Neural cell (in vitro differentiated cells): ENCODE measurements around the gene MIOS. TPM values are rescaled to one million over a fixed set of nuclear protein-coding genes. Genes with fewer than 3 reads are reported as not detected.
A peak's percentile ranks its signal among the peaks of the same experiment; 100 is the strongest.

Source experiments
- H2AFZ ChIP-seq: fragments of 200-600, 300-800 bp; sonication (generic), shearing (Covaris generic); 2 replicates; pipeline ENCODE4 v1.6.0; 2014; ENCODE audit warnings: low read depth, mild to moderate bottlenecking, antibody characterized with exemption, low read length, moderate library complexity
- H3F3A ChIP-seq: fragments of 200-600 bp; shearing (Covaris generic); 2 replicates; pipeline ENCODE4 v1.6.1; 2016; ENCODE audit warnings: mild to moderate bottlenecking, moderate library complexity, mixed read lengths, antibody characterized with exemption, low read length; ENCODE audit not compliant: insufficient read depth, poor library complexity, severe bottlenecking
- H3K27ac ChIP-seq: fragments of 200-600, 300-800 bp; sonication (generic), shearing (Covaris generic); 2 replicates; pipeline ENCODE4 v1.5.1; 2014; ENCODE audit warnings: mild to moderate bottlenecking, low read length, moderate library complexity
- H3K27me3 ChIP-seq: fragments of 300-800, 200-600 bp; sonication (generic), shearing (Covaris generic); 2 replicates; pipeline ENCODE4 v1.6.0; 2014; ENCODE audit warnings: mild to moderate bottlenecking, low read depth, low read length, moderate library complexity; ENCODE audit not compliant: insufficient read depth
- H3K36me3 ChIP-seq: fragments of 300-800, 200-600 bp; sonication (generic), shearing (Covaris generic); 2 replicates; pipeline ENCODE4 v1.5.1; 2014; ENCODE audit warnings: mild to moderate bottlenecking, antibody characterized with exemption, low read length, moderate library complexity; ENCODE audit not compliant: insufficient read depth
- H3K4me2 ChIP-seq: fragments of 300-800, 200-600 bp; sonication (generic), shearing (Covaris generic); 2 replicates; pipeline ENCODE4 v1.6.0; 2014; ENCODE audit warnings: mild to moderate bottlenecking, low read length
- H3K4me3 ChIP-seq: fragments of 300-800, 200-600 bp; sonication (generic), shearing (Covaris generic); 2 replicates; pipeline ENCODE4 v1.5.1; 2014; ENCODE audit warnings: mild to moderate bottlenecking, low read length, moderate library complexity
- H3K79me2 ChIP-seq: fragments of 200-600 bp; shearing (Covaris generic); replicated peaks from 2 replicates; pipeline ENCODE4 v1.6.0; 2014; ENCODE audit warnings: mild to moderate bottlenecking, low read length, moderate library complexity; ENCODE audit not compliant: insufficient read depth
- H3K9ac ChIP-seq: fragments of 300-800, 200-600 bp; sonication (generic), shearing (Covaris generic); 2 replicates; pipeline ENCODE4 v1.6.1; 2016; ENCODE audit warnings: mild to moderate bottlenecking, low read length, mixed read lengths
- H3K9me2 ChIP-seq: fragments of 200-600 bp; shearing (Covaris generic); 2 replicates; pipeline ENCODE4 v1.6.1; 2016; ENCODE audit warnings: mild to moderate bottlenecking, low read length, mixed read lengths; ENCODE audit not compliant: insufficient read depth
- H3K9me3 ChIP-seq: fragments of 200-600, 300-800 bp; sonication (generic), shearing (Covaris generic); 2 replicates; pipeline ENCODE4 v1.6.1; 2016; ENCODE audit warnings: mild to moderate bottlenecking, mixed run types, low read length, moderate library complexity, mixed read lengths
- H4K20me1 ChIP-seq: fragments of 200-600 bp; shearing (Covaris generic); 2 replicates; pipeline ENCODE4 v1.6.1; 2016; ENCODE audit warnings: mild to moderate bottlenecking, mixed run types; ENCODE audit not compliant: insufficient read depth
- CTCF ChIP-seq: fragments of 450-650 bp; IDR thresholded peaks from 2 replicates; pipeline ENCODE4 v1.5.1; 2014; ENCODE audit warnings: antibody characterized with exemption, mild to moderate bottlenecking, moderate library complexity; ENCODE audit not compliant: poor library complexity, severe bottlenecking
- EP300 ChIP-seq: fragments of 450-650 bp; conservative IDR thresholded peaks from 2 replicates; pipeline ENCODE4 v1.6.1; 2014; ENCODE audit warnings: antibody characterized with exemption, mild to moderate bottlenecking, moderate library complexity; ENCODE audit not compliant: poor library complexity, severe bottlenecking
- EZH2 ChIP-seq: fragments of 200-600, 300-800 bp; shearing (Covaris generic), sonication (generic); IDR thresholded peaks from 2 replicates; pipeline ENCODE4 v1.6.1; 2014; ENCODE audit warnings: antibody characterized with exemption, low read length, borderline replicate concordance, mild to moderate bottlenecking; ENCODE audit not compliant: insufficient read depth, poor library complexity, severe bottlenecking
- MXI1 ChIP-seq: fragments of 450-650 bp; conservative IDR thresholded peaks from 2 replicates; pipeline ENCODE4 v1.6.1; 2014; ENCODE audit warnings: antibody characterized with exemption, mild to moderate bottlenecking; ENCODE audit not compliant: poor library complexity, severe bottlenecking
- POLR2AphosphoS5 ChIP-seq: IDR thresholded peaks from 2 replicates; pipeline ENCODE4 v1.6.1; 2012
- RAD21 ChIP-seq: fragments of 450-650 bp; conservative IDR thresholded peaks from 2 replicates; pipeline ENCODE4 v1.6.1; 2014; ENCODE audit warnings: antibody characterized with exemption, mild to moderate bottlenecking, moderate library complexity
- REST ChIP-seq: IDR thresholded peaks from 2 replicates; pipeline ENCODE4 v1.6.1; 2012; ENCODE audit warnings: borderline replicate concordance
- SMC3 ChIP-seq: fragments of 450-650 bp; conservative IDR thresholded peaks from 2 replicates; pipeline ENCODE4 v1.6.1; 2014; ENCODE audit warnings: antibody characterized with exemption, mild to moderate bottlenecking, moderate library complexity; ENCODE audit not compliant: poor library complexity
- TAF1 ChIP-seq: IDR thresholded peaks from 2 replicates; pipeline ENCODE4 v1.6.1; 2012; ENCODE audit warnings: low read depth
- polyA plus RNA-seq: library from polyadenylated mRNA; depleted of rRNA; stranded (reverse); fragments of >200 nt; gene quantifications from 2 replicates; pipeline ENCODE4 v1.2.3, GENCODE V29; 2014

Gene MIOS
- polyA plus RNA-seq, 1 donor from 2014 or later: 52.2 TPM

GRCh38 chr7:7651479-7651878, 84.8 kb downstream of the MIOS start:
- H3K36me3 ChIP-seq: no peaks in the 10 kb centered on the region
- no peak overlapping the region for H3K27ac ChIP-seq
- H4K20me1 ChIP-seq: no peaks in the 10 kb centered on the region
- TF ChIP-seq CTCF (no peak), REST (no peak), EP300 (no peak), RAD21 (no peak), TAF1 (no peak), EZH2 (no peak), MXI1 (no peak), SMC3 (no peak), POLR2AphosphoS5 (no peak)
- no peaks in the 10 kb centered on the region for H3K9me3 ChIP-seq
- no peaks in the 10 kb centered on the region for H3K27me3 ChIP-seq
- no peaks in the 10 kb centered on the region for H3K9me2 ChIP-seq
- no peaks in the 10 kb centered on the region for H3F3A ChIP-seq
- no peak overlapping the region for H2AFZ ChIP-seq
- no peak overlapping the region for H3K4me2 ChIP-seq
- H3K4me3 ChIP-seq: no peak overlapping the region
- peaks cover 3% of the 10 kb centered on the region for H3K79me2 ChIP-seq
- no peak overlapping the region for H3K9ac ChIP-seq

- Histone ChIP-seq H3K4me2 (no peak overlapping the region), H3K36me3 (no peaks in the 10 kb centered on the region), H3K4me3 (no peak overlapping the region), H2AFZ (no peak overlapping the region), H3F3A (no peaks in the 10 kb centered on the region), H3K79me2 (peaks cover 3% of the 10 kb centered on the region), H3K9me3 (no peaks in the 10 kb centered on the region), H3K9me2 (no peaks in the 10 kb centered on the region), H3K27ac (no peak overlapping the region), H3K27me3 (no peaks in the 10 kb centered on the region), H4K20me1 (no peaks in the 10 kb centered on the region), H3K9ac (no peak overlapping the region)
- no peak for TF ChIP-seq REST
- peak; percentile 13 for TF ChIP-seq EP300
Observed at GRCh38 chr7:7652798-7653540, 86.3 kb downstream of the MIOS start.
